ENCODE results near the gene KRTAP10-4.

Gene KRTAP10-4

GRCh38 chr21:44537930-44538911, 35.3 kb upstream of the KRTAP10-4 start:
- TF ChIP-seq, protein P1, sequence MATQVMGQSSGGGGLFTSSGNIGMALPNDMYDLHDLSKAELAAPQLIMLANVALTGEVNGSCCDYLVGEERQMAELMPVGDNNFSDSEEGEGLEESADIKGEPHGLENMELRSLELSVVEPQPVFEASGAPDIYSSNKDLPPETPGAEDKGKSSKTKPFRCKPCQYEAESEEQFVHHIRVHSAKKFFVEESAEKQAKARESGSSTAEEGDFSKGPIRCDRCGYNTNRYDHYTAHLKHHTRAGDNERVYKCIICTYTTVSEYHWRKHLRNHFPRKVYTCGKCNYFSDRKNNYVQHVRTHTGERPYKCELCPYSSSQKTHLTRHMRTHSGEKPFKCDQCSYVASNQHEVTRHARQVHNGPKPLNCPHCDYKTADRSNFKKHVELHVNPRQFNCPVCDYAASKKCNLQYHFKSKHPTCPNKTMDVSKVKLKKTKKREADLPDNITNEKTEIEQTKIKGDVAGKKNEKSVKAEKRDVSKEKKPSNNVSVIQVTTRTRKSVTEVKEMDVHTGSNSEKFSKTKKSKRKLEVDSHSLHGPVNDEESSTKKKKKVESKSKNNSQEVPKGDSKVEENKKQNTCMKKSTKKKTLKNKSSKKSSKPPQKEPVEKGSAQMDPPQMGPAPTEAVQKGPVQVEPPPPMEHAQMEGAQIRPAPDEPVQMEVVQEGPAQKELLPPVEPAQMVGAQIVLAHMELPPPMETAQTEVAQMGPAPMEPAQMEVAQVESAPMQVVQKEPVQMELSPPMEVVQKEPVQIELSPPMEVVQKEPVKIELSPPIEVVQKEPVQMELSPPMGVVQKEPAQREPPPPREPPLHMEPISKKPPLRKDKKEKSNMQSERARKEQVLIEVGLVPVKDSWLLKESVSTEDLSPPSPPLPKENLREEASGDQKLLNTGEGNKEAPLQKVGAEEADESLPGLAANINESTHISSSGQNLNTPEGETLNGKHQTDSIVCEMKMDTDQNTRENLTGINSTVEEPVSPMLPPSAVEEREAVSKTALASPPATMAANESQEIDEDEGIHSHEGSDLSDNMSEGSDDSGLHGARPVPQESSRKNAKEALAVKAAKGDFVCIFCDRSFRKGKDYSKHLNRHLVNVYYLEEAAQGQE (IDR thresholded peaks at IDR 0.05; ENCODE audit: insufficient read depth in 1 of 2, low read depth in 2 of 2, low read length in 2 of 2): no peak
- TF ChIP-seq POLR2AphosphoS5 (IDR thresholded peaks at IDR 0.05; ENCODE audit: low read depth, low read length) (no peak), TAF1 (IDR thresholded peaks at IDR 0.05; ENCODE audit: borderline replicate concordance, insufficient read depth, low read length) (no peak)

DNA sequence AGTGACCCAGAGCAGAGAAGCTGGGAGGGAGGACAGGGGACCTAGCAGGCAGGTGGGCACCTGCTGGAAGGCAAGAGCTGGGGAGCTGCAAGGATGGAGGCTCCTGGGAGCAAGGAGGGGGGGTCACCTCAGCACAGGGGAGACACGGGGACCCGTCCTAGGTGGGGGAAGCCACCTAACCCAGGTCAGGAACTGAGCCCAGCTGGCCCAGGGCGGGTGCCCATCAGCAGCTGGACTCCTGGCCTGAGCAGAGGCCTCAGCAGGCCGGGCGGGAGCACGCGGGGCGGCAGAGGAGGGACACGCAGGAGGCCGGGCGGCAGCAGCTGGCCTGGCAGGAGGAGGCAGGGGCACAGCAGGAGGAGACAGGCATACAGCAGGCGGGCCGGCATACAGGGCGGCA, 34.5 kb upstream of the KRTAP10-4 start:
- no peak for TF ChIP-seq TAF1 (IDR thresholded peaks at IDR 0.05; ENCODE audit: borderline replicate concordance, insufficient read depth, low read length)
- TF ChIP-seq, protein P1 (IDR thresholded peaks at IDR 0.05; ENCODE audit: insufficient read depth in 1 of 2, low read depth in 2 of 2, low read length in 2 of 2): no peak
- no peak for TF ChIP-seq FOXP2 (optimal IDR thresholded peaks at IDR 0.05; ENCODE audit: borderline replicate concordance, extremely low read depth, extremely low read length, insufficient read depth)
- TF ChIP-seq SIN3A (IDR thresholded peaks at IDR 0.05; ENCODE audit: borderline replicate concordance, insufficient read depth, low read length): no peak
- TF ChIP-seq POLR2AphosphoS5 (IDR thresholded peaks at IDR 0.05; ENCODE audit: low read depth, low read length): no peak

- TF ChIP-seq POLR2AphosphoS5 (IDR thresholded peaks at IDR 0.05; ENCODE audit: low read depth, low read length) (no peak), TAF1 (IDR thresholded peaks at IDR 0.05; ENCODE audit: borderline replicate concordance, insufficient read depth, low read length) (no peak), FOXP2 (optimal IDR thresholded peaks at IDR 0.05; ENCODE audit: borderline replicate concordance, extremely low read depth, extremely low read length, insufficient read depth) (no peak), SIN3A (IDR thresholded peaks at IDR 0.05; ENCODE audit: borderline replicate concordance, insufficient read depth, low read length) (no peak)
- TF ChIP-seq, protein P1 (IDR thresholded peaks at IDR 0.05; ENCODE audit: insufficient read depth in 1 of 2, low read depth in 2 of 2, low read length in 2 of 2): no peak
Measured at GRCh38 chr21:44539991-44540666, 33.4 kb upstream of the KRTAP10-4 start, which contains the start of gene KRTAP10-1. Gene KRTAP10-1 (minus strand): TSS chr21:44540195. CDS start chr21:44540150, 45 bp downstream.

DNA sequence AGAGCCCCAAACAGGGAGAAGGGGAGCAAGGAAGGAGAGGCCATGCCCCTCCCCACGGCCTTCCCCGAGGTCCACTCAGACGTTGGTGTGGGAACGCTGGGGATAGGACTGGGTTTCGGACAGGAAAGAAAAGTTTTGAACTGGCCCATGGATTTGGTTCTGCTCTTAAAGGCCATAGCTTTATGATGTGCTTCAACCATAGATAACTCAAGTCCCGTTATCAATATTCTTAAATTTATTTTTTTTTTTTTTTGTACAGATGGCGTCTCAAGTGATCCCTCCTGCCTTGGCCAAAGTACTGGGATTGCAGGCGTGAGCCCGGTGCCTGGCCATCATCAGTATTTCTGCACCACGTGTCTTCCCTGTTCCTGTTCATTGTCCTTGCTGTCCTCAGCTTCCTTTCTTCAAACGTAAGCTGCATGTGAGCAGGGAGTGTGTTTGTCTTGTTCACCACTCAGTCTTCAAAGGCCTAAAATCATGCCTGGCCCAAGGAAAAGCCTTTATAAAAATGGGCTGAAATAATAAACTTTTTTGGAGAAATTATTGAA, 32.7 kb upstream of the KRTAP10-4 start:
- TF ChIP-seq TAF1 (IDR thresholded peaks at IDR 0.05; ENCODE audit: borderline replicate concordance, insufficient read depth, low read length) (no peak), FOXP2 (optimal IDR thresholded peaks at IDR 0.05; ENCODE audit: borderline replicate concordance, extremely low read depth, extremely low read length, insufficient read depth) (no peak), SIN3A (IDR thresholded peaks at IDR 0.05; ENCODE audit: borderline replicate concordance, insufficient read depth, low read length) (no peak), POLR2AphosphoS5 (IDR thresholded peaks at IDR 0.05; ENCODE audit: low read depth, low read length) (no peak)
- TF ChIP-seq, protein P1 (IDR thresholded peaks at IDR 0.05; ENCODE audit: insufficient read depth in 1 of 2, low read depth in 2 of 2, low read length in 2 of 2): no peak
